K562 (cell line): ENCODE results near the gene PEX6. TPM values are rescaled to one million over a fixed set of nuclear protein-coding genes. Genes with fewer than 3 reads are reported as not detected.

Experiments
- ATF1 ChIP-seq, 2 experiments: fragments of 450-650 bp in 1 of 2; IDR thresholded peaks; 2 replicates each; pipeline ENCODE4 v1.6.1; 2016; ENCODE audit warnings: missing compliant biosample characterization in 1 of 2, missing genetic modification characterization in 1 of 2
- BRD4 ChIP-seq: fragments of 200-600 bp; sonication (generic); IDR thresholded peaks from 2 replicates; pipeline ENCODE4 v1.6.1; 2017; ENCODE audit warnings: inconsistent platforms
- CAMTA2 ChIP-seq: fragments of 250-450 bp; sonication (Bioruptor Pico); conservative IDR thresholded peaks from 2 replicates; pipeline ENCODE4 v1.5.1; 2022
- CSDE1 ChIP-seq, 2 experiments: fragments of 450-650 bp; IDR thresholded peaks; 2 replicates each; pipeline ENCODE4 v1.6.1; 2016; ENCODE audit warnings: mild to moderate bottlenecking in 1 of 2
- FOXP1 ChIP-seq: sonication (generic); formaldehyde crosslinking; IDR thresholded peaks from 2 replicates; pipeline ENCODE4 v1.8.0; 2022; ENCODE audit warnings: mild to moderate bottlenecking, missing genetic modification reagents
- ILK ChIP-seq: fragments of 450-650 bp; IDR thresholded peaks from 2 replicates; pipeline ENCODE4 v1.6.1; 2016; ENCODE audit warnings: missing genetic modification characterization, low read depth, mild to moderate bottlenecking, missing compliant biosample characterization, moderate library complexity, borderline replicate concordance
- NFIC ChIP-seq: fragments of 450-650 bp; IDR thresholded peaks from 2 replicates; pipeline ENCODE4 v1.6.1; 2017; ENCODE audit warnings: mild to moderate bottlenecking, inconsistent platforms
- NUFIP1 ChIP-seq: fragments of 450-650 bp; IDR thresholded peaks from 2 replicates; pipeline ENCODE4 v1.6.1; 2018; ENCODE audit not compliant: partially characterized antibody
- PHF21A ChIP-seq: fragments of 450-650 bp; IDR thresholded peaks from 2 replicates; pipeline ENCODE4 v1.6.1; 2017; ENCODE audit warnings: low read depth, borderline replicate concordance
- POLR2AphosphoS5 ChIP-seq: IDR thresholded peaks from 2 replicates; pipeline ENCODE4 v1.6.1; 2011; ENCODE audit warnings: mild to moderate bottlenecking, low read depth, low read length, moderate library complexity; ENCODE audit not compliant: control insufficient read depth, insufficient read depth
- POLR2B ChIP-seq: fragments of 450-650 bp; IDR thresholded peaks from 2 replicates; pipeline ENCODE4 v1.6.1; 2018; ENCODE audit warnings: low read depth; ENCODE audit not compliant: partially characterized antibody
- RCOR1 ChIP-seq, 2 experiments: IDR thresholded peaks; 2 replicates each; pipeline ENCODE4 v1.6.1; 2012; ENCODE audit warnings: low read depth in 2 of 2, low read length in 2 of 2, borderline replicate concordance in 1 of 2, improper control_type of control experiment in 1 of 2
- ZBTB1 ChIP-seq: sonication (generic); formaldehyde crosslinking; IDR thresholded peaks from 2 replicates; pipeline ENCODE4 v1.8.1; 2023; ENCODE audit warnings: missing genetic modification reagents, low read depth, mild to moderate bottlenecking, borderline replicate concordance
- ZFX ChIP-seq: sonication (generic); formaldehyde crosslinking; IDR thresholded peaks from 2 replicates; pipeline ENCODE4 v1.8.0; 2022; ENCODE audit warnings: mild to moderate bottlenecking, missing genetic modification reagents, moderate library complexity
- polyA plus RNA-seq, 8 experiments: library from polyadenylated mRNA; depleted of rRNA in 4 of 8; stranded (reverse) in 5 of 8; unstranded in 3 of 8; fragments of >200 nt; fragmentation: Nextera tagmentation in 2 of 8; fragmentation: Illumina TruSeq in 1 of 8; extraction: Ambion mirVana in 2 of 8; extraction: Trizol in 1 of 8; gene quantifications; 2 replicates each; pipeline versions ENCODE4 v1.2.1 to v1.2.3, GENCODE V29; 2011 to 2014; ENCODE audit warnings: inconsistent platforms in 1 of 8, missing spikeins in 1 of 8
- total RNA-seq, 7 experiments: library from RNA; depleted of rRNA in 6 of 7; stranded (reverse); fragments of >200 nt in 6 of 7; fragmentation: Illumina TruSeq in 2 of 7; extraction: Trizol in 2 of 7; gene quantifications; 2 replicates each; pipeline versions ENCODE4 v1.2.1 to v1.2.3, GENCODE V29; 2011 to 2021; ENCODE audit warnings: low replicate concordance in 1 of 7
- TF ChIP-seq, protein P1 (sequence below): sonication (generic); formaldehyde crosslinking; IDR thresholded peaks from 2 replicates; pipeline ENCODE4 v1.8.1; 2023; ENCODE audit warnings: mild to moderate bottlenecking, missing genetic modification reagents
- TF ChIP-seq, protein P2 (sequence below): sonication (generic); formaldehyde crosslinking; IDR thresholded peaks from 2 replicates; pipeline ENCODE4 v1.8.1; 2023; ENCODE audit warnings: mild to moderate bottlenecking, missing genetic modification reagents
- TF ChIP-seq, protein P3 (sequence below): IDR thresholded peaks from 2 replicates; pipeline ENCODE4 v1.6.1; 2016; ENCODE audit warnings: missing genetic modification characterization, missing compliant biosample characterization
- TF ChIP-seq, protein P4 (sequence below): fragments of 250-450 bp; sonication (Bioruptor Pico); IDR thresholded peaks from 2 replicates; pipeline ENCODE4 v1.4.0; 2020
- TF ChIP-seq, protein P5 (sequence below): fragments of 250-450 bp; sonication (Bioruptor Pico); IDR thresholded peaks from 2 replicates; pipeline ENCODE4 v1.8.0; 2021; ENCODE audit warnings: mild to moderate bottlenecking, moderate library complexity

PEX6 gene
- total and polyA plus RNA-seq, 9 of the 15 experiments (the other 6 are each of a cell fraction or from before 2014, with no cell fraction given), result 0.17 to 20.8 (median 6.9) TPM

DNA sequence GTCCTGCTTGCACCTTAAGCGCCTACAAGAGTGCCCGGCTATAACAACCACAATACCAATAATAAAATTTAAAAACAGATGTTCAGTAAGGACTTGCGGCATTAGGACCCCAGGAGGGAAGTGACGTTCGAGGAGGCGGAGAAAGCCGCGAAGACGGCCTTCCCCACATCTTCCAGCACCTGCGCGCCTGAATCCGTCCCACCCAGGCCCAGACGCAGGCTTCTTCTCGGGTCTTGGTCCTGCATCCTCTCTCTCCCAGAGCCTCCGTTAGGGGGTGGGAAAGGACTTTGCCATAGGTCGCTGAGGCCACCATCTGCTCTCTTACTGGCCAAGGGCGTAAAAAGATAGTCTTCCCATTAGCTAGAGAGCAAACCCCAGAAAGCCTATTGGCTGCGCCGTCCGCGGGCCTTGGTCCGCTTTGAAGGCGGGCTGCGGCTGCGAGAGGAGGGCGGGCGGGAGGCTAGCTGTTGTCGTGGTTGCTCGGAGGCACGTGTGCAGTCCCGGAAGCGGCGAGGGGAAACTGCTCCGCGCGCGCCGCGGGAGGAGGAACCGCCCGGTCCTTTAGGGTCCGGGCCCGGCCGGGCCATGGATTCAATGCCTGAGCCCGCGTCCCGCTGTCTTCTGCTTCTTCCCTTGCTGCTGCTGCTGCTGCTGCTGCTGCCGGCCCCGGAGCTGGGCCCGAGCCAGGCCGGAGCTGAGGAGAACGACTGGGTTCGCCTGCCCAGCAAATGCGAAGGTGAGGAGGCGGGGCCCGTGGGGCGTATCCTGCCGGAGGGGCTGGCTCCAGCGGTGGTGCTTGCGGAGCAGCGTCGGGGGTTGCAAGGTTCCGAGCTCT, 49.8 kb downstream of the PEX6 start, which contains the start of gene CNPY3 (continued):
- TF ChIP-seq, protein P1, sequence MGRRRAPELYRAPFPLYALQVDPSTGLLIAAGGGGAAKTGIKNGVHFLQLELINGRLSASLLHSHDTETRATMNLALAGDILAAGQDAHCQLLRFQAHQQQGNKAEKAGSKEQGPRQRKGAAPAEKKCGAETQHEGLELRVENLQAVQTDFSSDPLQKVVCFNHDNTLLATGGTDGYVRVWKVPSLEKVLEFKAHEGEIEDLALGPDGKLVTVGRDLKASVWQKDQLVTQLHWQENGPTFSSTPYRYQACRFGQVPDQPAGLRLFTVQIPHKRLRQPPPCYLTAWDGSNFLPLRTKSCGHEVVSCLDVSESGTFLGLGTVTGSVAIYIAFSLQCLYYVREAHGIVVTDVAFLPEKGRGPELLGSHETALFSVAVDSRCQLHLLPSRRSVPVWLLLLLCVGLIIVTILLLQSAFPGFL (CRISPR knock-in tag), result no peak
- TF ChIP-seq ATF1 (CRISPR knock-in tag; IDR thresholded peaks at IDR 0.05), result no peak; the same call in 1 of the 2 replicates
- peak; percentile 93 for TF ChIP-seq ATF1 (tag; IDR thresholded peaks at IDR 0.05)
- TF ChIP-seq BRD4, result peak; percentile 45; the same call in 1 of the 2 replicates
- TF ChIP-seq ZFX (CRISPR knock-in tag), result peak; percentile 93
- 0 out of 2 replicates have a peak, but pooled peaks have one; percentile 15 for TF ChIP-seq CAMTA2 (CRISPR knock-in tag)
- TF ChIP-seq PHF21A, result peak; percentile 58; the same call in 1 of the 2 replicates
- no peak for TF ChIP-seq CSDE1 (IDR thresholded peaks at IDR 0.05)
- TF ChIP-seq ZBTB1 (CRISPR knock-in tag), result no peak; the same call in 1 of the 2 replicates
- TF ChIP-seq RCOR1 (IDR thresholded peaks at IDR 0.05; ENCODE audit: borderline replicate concordance in 1 of 2, low read depth in 2 of 2, low read length in 2 of 2), result peak; percentile 64 to 92
- TF ChIP-seq, protein P2, sequence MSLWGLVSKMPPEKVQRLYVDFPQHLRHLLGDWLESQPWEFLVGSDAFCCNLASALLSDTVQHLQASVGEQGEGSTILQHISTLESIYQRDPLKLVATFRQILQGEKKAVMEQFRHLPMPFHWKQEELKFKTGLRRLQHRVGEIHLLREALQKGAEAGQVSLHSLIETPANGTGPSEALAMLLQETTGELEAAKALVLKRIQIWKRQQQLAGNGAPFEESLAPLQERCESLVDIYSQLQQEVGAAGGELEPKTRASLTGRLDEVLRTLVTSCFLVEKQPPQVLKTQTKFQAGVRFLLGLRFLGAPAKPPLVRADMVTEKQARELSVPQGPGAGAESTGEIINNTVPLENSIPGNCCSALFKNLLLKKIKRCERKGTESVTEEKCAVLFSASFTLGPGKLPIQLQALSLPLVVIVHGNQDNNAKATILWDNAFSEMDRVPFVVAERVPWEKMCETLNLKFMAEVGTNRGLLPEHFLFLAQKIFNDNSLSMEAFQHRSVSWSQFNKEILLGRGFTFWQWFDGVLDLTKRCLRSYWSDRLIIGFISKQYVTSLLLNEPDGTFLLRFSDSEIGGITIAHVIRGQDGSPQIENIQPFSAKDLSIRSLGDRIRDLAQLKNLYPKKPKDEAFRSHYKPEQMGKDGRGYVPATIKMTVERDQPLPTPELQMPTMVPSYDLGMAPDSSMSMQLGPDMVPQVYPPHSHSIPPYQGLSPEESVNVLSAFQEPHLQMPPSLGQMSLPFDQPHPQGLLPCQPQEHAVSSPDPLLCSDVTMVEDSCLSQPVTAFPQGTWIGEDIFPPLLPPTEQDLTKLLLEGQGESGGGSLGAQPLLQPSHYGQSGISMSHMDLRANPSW (CRISPR knock-in tag), result peak; percentile 82; the same call in 1 of the 2 replicates
- TF ChIP-seq, protein P3, sequence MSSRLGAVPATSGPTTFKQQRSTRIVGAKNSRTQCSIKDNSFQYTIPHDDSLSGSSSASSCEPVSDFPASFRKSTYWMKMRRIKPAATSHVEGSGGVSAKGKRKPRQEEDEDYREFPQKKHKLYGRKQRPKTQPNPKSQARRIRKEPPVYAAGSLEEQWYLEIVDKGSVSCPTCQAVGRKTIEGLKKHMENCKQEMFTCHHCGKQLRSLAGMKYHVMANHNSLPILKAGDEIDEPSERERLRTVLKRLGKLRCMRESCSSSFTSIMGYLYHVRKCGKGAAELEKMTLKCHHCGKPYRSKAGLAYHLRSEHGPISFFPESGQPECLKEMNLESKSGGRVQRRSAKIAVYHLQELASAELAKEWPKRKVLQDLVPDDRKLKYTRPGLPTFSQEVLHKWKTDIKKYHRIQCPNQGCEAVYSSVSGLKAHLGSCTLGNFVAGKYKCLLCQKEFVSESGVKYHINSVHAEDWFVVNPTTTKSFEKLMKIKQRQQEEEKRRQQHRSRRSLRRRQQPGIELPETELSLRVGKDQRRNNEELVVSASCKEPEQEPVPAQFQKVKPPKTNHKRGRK, result no peak
- TF ChIP-seq, protein P4, sequence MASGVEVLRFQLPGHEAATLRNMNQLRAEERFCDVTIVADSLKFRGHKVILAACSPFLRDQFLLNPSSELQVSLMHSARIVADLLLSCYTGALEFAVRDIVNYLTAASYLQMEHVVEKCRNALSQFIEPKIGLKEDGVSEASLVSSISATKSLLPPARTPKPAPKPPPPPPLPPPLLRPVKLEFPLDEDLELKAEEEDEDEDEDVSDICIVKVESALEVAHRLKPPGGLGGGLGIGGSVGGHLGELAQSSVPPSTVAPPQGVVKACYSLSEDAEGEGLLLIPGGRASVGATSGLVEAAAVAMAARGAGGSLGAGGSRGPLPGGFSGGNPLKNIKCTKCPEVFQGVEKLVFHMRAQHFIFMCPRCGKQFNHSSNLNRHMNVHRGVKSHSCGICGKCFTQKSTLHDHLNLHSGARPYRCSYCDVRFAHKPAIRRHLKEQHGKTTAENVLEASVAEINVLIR (CRISPR knock-in tag), result peak; percentile 76
- peak; percentile 76 for TF ChIP-seq NFIC
- TF ChIP-seq, protein P5, sequence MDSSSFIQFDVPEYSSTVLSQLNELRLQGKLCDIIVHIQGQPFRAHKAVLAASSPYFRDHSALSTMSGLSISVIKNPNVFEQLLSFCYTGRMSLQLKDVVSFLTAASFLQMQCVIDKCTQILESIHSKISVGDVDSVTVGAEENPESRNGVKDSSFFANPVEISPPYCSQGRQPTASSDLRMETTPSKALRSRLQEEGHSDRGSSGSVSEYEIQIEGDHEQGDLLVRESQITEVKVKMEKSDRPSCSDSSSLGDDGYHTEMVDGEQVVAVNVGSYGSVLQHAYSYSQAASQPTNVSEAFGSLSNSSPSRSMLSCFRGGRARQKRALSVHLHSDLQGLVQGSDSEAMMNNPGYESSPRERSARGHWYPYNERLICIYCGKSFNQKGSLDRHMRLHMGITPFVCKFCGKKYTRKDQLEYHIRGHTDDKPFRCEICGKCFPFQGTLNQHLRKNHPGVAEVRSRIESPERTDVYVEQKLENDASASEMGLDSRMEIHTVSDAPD (CRISPR knock-in tag), result no peak
- TF ChIP-seq NUFIP1, result peak; percentile 70
- TF ChIP-seq POLR2B, result peak; percentile 62
- TF ChIP-seq ILK, result no peak
- peak; percentile 92 for TF ChIP-seq FOXP1 (CRISPR knock-in tag)
- TF ChIP-seq POLR2AphosphoS5, result peak; percentile 32; the same call in 1 of the 2 replicates
